ENCODE results near the gene SPRR4.

- TF ChIP-seq POLR2A (IDR thresholded peaks at IDR 0.05; ENCODE audit: low read length) = no peak
- no peak for TF ChIP-seq GATA1 (IDR thresholded peaks at IDR 0.05; ENCODE audit: low read depth, low read length)
Measured at GRCh38 chr1:152942161-152942560, 28.3 kb upstream of the SPRR4 start.
